ENCODE data around the gene FGGY.
A peak's percentile ranks its signal among the peaks of the same experiment; 100 is the strongest.
"Not testable (repeated sequence)": the region's sequence is repeated elsewhere in the genome, so short reads cannot be mapped to it uniquely, and the experiment has no call there.

Gene FGGY

DNA sequence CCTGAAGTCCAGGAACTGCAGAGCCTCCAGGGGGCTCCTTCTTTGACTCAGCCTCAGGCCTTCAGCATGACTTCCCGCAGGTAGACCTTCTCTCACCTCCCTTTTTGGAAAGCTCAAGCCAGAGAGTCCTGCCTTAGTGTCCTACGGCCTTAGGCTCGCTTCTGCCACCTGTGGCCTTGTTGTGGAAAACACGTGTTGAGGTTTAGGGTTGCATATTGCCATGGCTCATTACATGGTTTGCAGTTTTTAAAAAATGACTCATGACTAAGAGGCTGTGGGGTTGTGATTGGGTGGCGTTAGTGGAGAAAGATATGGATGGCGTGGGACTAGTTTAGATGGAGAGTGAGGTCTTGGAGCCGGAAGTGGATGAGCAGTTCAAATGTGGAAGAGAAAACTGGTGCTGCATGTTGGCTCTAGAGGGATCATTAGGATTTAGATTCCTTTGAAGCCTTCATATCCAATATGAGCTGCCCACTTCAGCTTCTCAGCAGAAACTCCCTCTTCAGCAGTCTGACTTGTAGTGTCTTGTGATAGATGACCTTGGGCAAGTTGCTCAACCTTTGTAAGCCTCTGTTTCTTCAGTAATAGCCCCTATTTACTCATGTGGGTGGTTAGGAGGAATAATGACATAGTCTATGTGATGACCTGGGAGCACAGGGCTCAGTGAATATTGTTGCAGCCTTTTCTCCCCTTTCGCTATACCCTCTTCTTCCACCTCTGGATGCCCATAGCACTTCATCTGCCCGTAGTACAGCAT is 6.5 kb upstream of the FGGY start:
- peak; percentile 96 for DNase-seq

DNA sequence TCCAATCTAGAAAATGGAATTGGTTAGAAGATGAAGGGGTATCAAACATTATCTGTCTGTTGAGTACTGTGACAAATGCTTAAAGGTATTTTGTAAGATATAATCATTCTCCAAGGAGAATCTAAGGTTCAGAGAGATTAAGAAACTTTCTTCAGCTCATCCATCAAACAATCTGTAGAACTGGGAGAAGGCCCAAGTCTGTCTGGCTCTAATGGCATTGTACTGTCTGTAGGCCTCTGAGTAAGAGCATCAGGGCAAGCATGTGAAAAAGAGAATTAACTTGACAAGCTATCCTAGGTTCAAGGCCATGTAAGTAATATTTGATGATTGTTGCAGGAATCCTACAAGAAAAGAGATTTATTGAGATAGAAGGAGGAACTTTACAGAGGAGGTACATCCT is 5.3 kb upstream of the FGGY start:
- peak; percentile 11 for DNase-seq

DNA sequence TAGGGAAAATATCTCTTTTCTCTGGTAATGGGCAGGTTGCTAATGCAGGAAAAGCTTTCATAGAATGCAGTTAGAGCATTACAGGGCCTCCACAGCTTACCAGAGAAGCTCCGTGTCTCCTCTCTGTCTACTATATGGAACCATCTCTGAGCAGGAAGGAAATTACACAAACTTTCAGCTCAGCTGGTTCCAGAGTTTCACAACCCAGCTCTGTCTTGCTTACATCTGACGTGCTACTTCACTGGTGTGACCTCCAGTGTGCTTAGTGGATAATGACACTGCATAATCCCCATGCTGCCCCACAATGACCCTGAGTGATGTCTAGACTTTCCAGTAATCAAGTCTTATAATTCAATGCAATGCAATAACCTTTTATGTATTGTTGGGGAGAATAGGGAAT is 4.3 kb upstream of the FGGY start:
- DNase-seq: peak; percentile 99

DNA sequence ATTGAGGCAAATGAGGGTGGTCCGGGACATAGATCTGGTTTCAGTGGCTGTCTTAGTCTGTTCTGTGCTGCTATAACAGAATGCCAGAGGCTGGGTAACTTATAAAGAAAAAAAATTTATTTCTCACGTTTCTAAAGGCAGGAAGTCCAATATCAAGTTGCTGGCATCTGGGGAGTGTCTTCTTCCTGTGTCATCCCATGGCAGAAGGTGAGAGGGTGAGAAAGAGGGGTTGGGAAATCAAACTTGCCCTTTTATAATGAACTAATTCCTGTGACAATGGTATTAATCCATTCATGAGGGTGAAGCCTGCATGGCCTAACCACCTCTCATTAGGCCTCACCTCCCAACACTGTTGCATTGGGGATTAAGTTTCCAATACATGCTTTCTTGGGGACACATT is 3.7 kb upstream of the FGGY start:
- peak; percentile 30 for DNase-seq

DNA sequence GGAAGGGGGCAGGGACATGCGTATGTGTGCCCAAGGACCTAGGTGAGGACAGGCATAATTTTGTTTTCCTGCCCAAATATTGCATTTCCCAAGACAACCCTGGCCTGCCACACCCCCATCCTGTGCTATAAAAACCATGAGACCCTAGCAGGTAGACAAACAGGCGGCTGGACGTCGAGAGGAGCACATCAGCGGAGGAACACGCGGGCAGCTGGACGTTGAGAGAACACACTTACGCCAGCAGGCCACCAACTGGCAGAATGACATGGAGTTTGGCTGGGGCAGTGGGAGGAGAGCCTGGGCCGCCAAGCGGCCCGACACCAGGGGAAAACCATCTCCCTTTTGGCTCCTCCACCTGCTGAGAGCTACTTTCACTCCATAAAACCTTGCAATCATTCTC is 3.0 kb upstream of the FGGY start:
- DNase-seq: no peak

DNA sequence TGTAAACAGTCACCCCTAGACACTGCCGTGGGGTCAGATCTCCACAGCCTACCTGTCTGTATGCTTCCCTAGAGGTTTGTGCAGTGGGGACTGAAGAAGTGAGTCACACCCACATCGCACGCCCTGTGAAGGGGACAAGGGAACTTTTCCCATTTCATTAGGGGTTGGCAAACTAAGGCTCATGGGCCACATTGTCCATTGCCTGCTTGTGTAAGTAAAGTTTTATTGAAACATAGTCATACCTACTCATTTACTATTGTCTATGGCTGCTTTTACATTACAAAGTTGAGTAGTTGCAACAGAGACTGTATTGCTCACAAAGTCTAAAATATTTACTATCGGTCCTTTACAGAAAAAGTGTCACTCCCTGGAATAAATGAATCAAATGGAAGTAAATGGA is 2.5 kb upstream of the FGGY start:
- DNase-seq: peak; percentile 10

DNA sequence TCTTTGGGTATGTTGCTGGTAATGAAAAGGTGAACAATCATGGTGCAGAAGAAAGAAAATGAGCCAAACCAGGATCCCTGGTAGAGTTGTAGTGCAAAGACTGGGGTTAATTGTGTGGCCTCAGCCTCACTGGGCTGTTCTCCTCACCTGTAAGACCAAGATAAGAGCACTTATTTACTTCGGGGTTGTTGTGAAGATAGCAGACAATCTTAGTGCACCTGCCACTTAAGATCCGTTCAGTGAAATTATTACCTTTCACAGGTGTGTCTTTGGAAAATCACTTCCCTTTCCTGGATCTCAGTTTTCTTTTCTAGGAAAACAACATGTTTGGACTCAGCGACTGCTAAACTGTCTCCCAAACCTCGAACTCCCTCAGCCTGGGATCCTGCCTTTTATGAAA is 1.3 kb upstream of the FGGY start:
- no peak for DNase-seq

DNA sequence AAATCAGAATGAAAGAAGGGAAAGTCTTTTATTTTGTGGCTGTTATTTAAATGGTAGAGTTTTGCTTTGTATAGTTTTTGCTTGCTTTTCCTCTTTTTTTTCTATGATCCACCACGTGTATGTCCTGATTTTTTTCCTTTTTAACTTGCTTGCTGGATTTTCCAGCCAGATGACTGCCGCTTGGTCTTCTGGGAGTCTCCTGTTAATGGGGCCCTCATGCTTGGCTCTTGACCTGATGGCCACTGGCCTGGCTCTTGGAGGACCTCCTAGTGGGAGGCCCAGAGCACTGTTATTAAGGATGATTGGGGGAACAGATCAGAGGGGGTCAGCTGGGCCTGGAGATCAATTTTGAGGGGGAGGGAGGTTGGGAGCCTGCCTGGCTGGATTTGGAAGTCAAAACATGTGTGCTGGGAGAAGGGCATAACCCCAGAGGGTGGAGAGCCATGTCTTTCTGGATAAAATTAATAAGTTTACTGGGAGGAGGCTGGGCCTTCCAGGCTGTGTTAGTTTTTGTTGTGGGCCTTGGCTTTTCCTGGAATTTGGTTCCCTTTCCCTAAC is 1.2 kb downstream of the FGGY start:
- no peak for DNase-seq

DNA sequence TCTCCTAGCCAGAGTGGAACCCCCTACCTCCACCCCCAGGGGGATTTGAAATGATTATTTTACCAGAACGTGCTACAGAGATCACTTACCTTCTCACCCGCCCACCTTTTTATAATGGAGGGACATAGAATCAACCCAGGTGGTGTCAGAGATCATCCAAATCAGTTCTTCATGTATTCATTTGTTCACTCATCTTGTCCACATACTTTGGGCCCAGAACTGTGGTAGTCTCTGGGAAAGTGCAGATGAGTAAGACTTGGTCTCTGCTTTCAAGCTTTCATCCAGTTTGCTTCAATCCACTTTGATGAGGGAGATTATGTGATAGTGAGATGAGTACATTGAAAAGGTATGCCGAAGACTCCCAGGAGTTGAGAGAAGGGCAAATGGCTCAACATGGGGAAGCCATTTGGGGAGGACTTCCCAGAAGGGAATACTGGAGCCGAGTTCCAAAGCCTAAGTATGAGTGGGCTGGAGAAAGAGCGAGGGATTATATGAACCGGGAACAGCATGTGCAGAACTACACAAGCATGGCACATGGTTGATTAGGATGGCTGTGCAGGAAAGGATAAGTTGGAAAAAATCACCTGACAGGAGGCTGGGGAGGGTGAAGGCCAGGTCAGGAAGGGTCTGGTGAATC is 1.9 kb downstream of the FGGY start:
- DNase-seq: no peak

DNA sequence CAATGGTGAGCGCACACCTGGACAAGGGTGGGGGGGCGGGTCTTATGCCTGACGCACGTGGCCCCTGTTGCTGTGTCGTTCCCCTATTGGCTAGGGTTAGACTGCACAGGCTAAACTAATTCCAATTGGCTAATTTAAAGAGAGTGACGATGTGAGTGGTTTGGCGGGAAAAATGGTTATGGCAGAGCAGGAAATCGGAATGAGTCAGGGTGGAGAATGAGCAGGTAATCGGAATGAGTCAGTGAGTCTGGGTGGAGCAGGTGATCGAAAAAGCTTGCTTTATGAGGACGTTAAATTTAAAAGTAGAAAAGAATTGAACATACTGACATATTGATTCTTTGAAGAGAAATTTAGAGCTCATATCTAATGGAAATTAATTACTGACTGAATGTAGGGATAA is 2.8 kb downstream of the FGGY start:
- DNase-seq: not testable (repeated sequence)

DNA sequence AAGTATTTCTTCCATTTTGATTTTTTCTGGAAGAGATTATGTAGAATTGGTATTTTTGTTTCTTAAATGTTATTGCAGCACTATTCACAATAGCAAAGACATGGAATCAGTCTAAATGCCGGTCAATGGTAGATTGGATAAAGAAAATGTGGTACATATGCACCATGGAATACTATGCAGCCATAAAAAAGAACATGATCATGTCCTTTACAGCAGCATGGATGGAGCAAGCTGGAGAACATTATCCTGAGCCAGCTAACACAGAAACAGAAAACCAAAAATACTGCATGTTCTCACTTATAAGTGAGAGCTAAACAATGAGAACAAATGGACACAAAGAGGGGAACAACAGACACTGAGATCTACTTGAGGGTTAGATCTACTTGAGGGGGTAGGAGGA is 5.4 kb downstream of the FGGY start:
- DNase-seq: no peak

DNA sequence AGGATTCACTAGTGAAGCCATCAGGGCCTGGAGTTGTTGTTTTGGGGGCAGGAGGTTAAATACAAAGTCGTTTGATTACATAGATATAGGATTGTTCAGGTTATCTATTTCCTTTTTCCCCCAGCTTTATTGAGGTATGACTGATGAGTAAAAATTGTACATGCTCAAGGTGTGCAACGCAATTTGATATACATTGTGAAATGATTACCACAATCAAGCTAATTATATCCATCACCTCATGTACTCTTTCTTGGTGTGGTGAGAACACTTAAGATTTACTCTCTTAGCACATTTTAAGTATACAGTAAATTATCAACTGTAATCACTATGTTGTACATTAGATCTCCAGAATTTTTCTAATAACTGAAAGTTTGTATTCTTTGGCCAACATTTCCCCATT is 6.0 kb downstream of the FGGY start:
- no peak for DNase-seq

DNA sequence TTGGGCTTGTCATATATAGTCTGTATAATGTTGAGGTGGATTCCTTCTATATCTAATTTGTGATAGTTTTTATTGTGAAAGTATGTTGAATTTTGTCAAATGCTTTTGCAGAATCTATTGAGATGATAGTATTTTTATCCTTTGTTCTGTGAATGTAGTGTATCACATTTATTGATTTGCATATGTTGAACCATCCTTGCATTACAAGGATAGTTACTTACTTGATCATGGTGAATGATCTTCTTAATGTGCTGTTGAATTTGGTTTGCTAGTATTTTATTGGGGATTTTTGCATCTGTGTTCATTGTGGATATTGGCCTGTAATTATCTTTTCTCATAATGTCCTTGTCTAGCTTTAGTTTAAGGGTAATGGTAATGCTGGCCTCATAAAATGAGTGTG is 8.3 kb downstream of the FGGY start:
- no peak for DNase-seq

DNA sequence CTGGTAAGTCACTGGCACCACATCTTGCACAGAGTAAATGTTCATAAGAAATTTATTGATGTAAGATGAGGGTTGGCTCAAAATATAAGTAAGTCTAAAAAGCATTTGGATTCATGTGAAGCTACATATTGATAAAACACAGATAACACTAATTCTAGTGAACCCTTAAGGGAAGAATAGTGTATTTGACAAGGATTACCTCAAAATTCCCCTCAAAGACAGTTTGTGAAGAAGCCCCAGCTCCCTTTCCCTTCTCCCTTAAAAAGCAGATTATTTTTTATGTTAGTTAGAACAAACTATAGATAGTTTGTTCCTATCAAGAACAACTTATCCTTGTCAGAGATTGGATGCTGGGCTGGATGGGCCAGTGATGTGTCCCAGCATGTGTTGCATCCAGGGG is 10.7 kb downstream of the FGGY start:
- no peak for DNase-seq

DNA sequence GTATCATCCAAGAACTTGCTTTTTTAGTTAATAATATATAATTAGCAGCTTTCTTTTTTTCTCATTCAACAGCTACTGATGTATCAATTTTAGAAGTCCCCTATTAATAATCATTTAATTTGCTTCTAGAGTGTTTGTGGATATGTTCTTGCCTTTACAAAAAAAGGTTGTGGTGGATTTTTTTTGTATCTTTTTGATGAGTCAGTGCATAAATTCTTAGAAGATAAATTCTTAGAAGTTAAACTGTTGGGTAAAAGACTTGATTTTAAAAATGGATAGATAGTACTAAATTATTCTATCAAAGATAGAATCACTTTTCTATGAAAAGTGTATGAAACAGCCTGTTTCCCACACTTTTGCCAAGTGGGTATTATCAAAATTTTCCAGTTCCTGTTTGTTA is 11.9 kb downstream of the FGGY start:
- DNase-seq: no peak

DNA sequence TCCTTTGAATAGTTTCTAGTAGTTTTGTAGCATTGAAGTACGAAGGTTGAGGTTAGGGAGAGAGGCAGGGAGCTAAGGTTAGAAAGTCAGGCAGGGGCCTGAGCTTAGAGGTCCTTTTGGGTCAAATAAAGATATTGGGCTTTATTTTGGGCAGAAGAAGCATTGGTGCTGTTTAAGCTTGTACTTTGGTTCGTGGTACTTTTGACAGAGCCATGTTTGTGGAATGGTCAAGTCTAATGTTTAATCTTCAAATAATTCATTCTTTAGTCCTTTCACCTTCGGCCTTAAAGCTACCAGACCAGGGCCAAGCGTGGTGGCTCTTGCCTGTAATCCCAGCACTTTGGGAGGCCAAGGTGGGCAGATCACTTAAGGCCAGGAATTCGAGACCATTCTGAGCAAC is 12.5 kb downstream of the FGGY start:
- DNase-seq: no peak

DNA sequence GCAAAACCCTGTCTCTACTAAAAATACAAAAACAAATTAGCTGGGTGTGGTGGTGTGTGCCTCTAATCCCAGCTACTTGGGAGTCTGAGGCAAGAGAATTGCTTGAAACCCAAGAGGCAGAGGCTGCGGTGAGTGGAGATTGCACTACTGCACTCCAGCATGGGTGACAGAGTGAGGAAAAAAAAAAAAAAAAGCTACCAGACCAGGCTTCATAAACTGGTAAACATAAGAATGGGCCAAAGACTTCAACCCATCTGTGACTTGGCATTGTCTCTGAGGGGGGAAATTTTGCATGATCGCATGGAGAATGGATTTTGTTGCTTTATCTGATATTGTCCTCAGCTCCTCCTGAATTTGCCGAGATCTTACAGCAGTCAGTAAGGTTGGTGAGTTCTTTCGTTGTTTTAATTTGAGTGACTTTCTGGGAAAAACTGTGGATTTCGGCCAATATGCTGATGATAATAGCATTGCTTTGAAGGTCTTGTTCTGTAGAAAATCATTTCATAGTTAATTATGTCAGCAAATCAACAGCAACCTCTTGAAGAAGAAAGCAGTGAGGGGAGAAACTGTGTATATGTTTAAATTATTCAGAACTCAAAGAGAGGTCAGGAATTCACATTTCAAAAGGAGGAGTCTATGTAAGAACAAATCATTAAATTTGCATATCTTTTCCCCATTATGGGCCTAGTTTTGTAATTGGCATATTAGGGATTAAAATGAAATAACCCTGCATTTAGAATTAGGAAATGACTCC is 13.1 kb downstream of the FGGY start:
- DNase-seq: no peak

DNA sequence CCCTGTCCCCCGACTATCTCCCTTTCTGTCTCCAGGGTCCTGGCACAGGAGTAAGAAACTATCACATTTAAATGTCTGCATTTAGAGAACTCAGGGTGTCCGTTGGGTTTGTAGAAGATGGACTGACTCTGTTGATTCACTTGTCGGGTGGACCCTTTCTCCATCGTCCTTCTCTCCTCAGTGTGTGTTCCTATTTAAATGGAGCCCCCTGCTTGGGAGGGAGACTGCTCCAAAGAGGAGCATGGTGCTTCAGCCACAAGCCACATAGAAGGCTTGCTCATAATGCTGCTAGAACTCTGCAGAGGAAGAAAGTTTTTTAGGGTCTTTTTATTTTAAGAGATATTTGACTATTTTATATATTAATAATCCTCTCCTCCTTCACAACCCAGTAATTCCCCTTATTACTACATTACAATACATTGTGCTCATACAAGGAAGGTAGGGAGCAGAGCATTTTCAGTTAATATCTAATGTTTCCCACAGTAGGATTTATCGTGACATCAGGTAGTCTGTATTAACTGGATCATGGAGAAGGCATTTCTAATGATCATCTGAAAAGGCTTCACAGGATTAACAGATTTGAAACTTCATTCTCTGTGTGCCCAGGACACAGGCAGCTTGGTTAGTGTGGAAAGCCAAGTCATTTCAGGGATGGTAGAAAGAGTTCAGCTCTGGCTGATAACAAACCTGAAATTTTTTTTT is 13.8 kb downstream of the FGGY start:
- DNase-seq: no peak

DNA sequence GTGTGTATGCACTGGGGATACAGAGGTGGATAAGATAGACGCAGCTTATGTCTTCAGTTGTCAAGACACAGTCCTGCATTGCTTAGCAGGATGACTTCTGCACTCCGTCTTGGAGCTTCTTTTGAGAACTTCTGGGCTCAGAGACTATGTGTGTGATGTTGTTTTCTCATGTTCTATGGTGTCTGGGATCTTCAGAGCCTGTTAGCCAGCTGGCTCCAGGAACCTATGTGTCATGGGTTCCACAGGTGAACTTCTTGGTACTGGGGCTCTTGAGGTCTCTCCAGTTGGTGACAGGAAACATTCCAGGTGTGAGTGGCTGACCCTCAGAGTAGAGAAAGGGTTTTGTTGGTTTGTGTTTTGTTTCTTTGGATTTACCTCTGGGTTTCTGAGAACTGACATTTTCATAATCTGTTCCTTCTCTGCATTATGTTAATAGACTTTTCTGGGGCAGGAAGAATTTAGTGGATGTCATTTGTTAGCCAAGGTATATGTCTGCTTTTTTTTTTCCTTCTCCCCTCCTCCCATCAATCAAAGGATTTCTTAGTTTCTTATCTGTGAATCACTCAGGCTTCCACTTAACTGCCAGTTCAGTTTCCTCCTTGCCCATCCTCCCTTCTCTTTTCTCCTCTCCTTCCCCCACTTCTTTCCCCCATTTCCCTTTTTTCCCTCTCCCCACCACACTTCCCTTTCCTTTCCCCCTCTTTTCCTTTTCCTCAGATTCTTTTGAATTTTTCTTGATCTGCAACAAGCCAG is 18.1 kb downstream of the FGGY start:
- DNase-seq: no peak

DNA sequence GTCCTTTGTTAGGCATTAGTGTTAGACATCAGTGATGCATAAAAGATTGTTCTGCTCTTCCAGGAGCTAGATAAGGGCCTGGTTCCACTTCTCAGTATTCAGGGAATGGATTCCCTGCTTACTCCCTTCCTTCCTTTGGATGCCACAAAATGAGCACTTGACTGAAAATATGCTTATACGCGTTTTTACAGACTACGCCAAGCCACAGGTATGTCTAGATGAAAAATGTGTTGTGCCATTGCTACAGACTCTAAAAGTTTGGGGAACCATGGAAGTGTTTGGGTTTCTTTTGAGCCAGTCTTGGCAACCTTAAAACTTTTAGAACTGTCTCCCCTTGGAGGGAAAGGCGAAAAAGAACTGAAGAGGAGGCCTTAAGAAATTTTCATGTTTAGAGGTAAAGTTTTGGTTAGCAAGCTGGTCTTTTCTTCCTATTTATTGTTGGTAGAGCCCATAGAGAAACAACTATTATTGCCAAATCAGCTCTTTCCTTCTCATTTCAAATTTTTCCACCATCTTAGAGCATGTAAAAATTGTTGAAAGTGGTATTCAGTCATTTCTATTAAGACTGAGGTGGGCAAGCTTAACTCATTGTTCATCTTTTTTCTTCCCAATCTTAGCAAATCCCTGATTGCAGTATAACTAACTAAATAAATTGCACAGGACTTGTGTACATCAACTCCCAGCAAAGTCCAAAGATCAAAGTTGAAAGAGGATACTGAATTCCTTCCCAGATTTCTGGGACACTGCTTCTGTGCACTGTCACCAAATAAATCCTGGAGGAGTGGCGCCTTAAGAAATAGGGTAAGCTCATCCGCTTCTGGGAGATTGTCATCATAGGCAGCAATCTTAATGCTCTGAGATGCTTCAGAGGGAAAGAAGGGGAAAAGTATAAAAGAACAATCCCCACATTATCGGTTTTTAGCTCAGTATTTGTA is 18.9 kb downstream of the FGGY start:
- no peak for DNase-seq

DNA sequence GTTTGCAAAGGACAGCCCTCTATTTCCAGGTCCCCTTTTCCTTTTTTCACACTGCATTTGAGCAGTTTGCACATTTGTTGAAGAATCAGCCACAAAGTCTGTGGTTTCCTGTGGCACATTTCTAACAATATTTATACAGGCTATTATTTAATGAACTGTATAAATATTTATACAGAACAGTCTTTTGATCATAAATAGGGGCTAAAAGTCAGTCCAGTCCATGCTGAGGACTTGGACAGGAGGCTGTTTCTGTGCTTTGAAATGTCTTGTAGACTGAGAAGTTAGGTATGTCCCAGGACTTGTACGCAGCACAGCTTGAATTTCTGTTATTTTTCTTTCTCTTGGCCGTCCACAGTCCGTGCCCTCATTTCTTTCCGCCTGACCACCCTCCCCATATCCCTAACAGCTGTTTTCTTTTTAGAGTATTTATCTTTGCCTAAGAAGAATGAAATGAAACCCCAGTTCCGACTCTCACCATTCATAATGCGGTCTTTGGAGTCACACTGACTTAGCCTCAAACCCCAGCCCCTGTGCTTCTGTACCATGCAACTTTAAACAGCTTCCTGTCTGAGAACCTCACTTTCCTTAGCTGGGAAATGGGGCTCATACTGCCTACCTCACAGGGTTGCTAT is 19.7 kb downstream of the FGGY start:
- DNase-seq: no peak

All from inflammatory macrophage treated with lipopolysaccharide for 4 hours (primary cell).